Cerebellar nuclear complex (tissue), 1 donor: ENCODE measurements around the gene PTPRF.
"Not testable (repeated sequence)": the region's sequence is repeated elsewhere in the genome, so short reads cannot be mapped to it uniquely, and the experiment has no call there.

Source experiments
- DNase-seq, 2 experiments: peaks; one replicate each; lab custom pipeline; 2025; lab: John Stamatoyannopoulos, UW

PTPRF gene

GRCh38 chr1:43530483-43531106 lies at the start of gene PTPRF:
Gene PTPRF (plus strand): TSS chr1:43530883. CDS start chr1:43545076, 14,193 bp downstream.
- peak in 1 of 2 experiments; percentile 26 for DNase-seq

- DNase-seq: no peak
Measured at GRCh38 chr1:43481491-43481890, 49.2 kb upstream of the PTPRF start.

GRCh38 chr1:43482215-43482614 lies 48.5 kb upstream of the PTPRF start:
- DNase-seq: no peak

GRCh38 chr1:43484367-43484766 lies 46.3 kb upstream of the PTPRF start:
- DNase-seq: no peak

- no peak for DNase-seq
Measured at GRCh38 chr1:43488165-43488564, 42.5 kb upstream of the PTPRF start.

- DNase-seq: no peak
Measured at GRCh38 chr1:43491061-43491460, 39.6 kb upstream of the PTPRF start.

GRCh38 chr1:43492826-43493225 lies 37.9 kb upstream of the PTPRF start:
- no peak for DNase-seq

- DNase-seq: no peak
Measured at GRCh38 chr1:43493661-43494450, 36.8 kb upstream of the PTPRF start.

- DNase-seq: no peak
Measured at GRCh38 chr1:43495204-43495603, 35.5 kb upstream of the PTPRF start.

- DNase-seq: no peak
Measured at GRCh38 chr1:43499898-43500297, 30.8 kb upstream of the PTPRF start.

GRCh38 chr1:43501806-43502205 lies 28.9 kb upstream of the PTPRF start:
- DNase-seq: not testable (repeated sequence)

- DNase-seq: no peak
Measured at GRCh38 chr1:43503534-43503933, 27.1 kb upstream of the PTPRF start.

- peak; percentile 14 to 18 for DNase-seq
Measured at GRCh38 chr1:43505077-43505780, 25.5 kb upstream of the PTPRF start.

GRCh38 chr1:43506233-43506632 lies 24.4 kb upstream of the PTPRF start:
- no peak for DNase-seq

- no peak for DNase-seq
Measured at GRCh38 chr1:43507296-43508295, 23.1 kb upstream of the PTPRF start.

GRCh38 chr1:43509007-43509739 lies 21.5 kb upstream of the PTPRF start:
- peak in 1 of 2 experiments; percentile 24 for DNase-seq

GRCh38 chr1:43509740-43510375 lies 20.8 kb upstream of the PTPRF start:
- no peak for DNase-seq

GRCh38 chr1:43510621-43511020 lies 20.1 kb upstream of the PTPRF start:
- DNase-seq: no peak

GRCh38 chr1:43511394-43511793 lies 19.3 kb upstream of the PTPRF start:
- DNase-seq: no peak

- DNase-seq: no peak
Measured at GRCh38 chr1:43512133-43512532, 18.6 kb upstream of the PTPRF start.
